ENCODE results near the gene LCOR.

GRCh38 chr10:96831867-96832720, at the start of gene LCOR:
- TF ChIP-seq EZH2 (optimal IDR thresholded peaks at IDR 0.05; ENCODE audit: low read depth, low read length) = no peak
- TF ChIP-seq CTCF (IDR thresholded peaks at IDR 0.05; ENCODE audit: low read length) = no peak
- no peak for TF ChIP-seq EZH2phosphoT487 (IDR thresholded peaks at IDR 0.05; ENCODE audit: low read length)
